CD4-positive, CD25-positive, alpha-beta regulatory T cell (primary cell): ENCODE measurements around the gene HAS3. TPM values are rescaled to one million over a fixed set of nuclear protein-coding genes. Genes with fewer than 3 reads are reported as not detected.

Source experiments
- ATAC-seq, 2 donors: fragments of 150-1000 bp; cut with Tn5 transposase; one replicate each; pipeline ENCODE4 v1.10.0; 2021; ENCODE audit warnings: low read depth in 2 of 2, moderate number of reproducible peaks in 2 of 2, moderate library complexity in 1 of 2
- DNase-seq, 3 donors: peaks; one replicate each; pipeline versions ENCODE4 v3.0.0 to v3.0.0-alpha.2; 2012 to 2022; ENCODE audit warnings: mixed read lengths in 1 of 3
- H3K27ac ChIP-seq: one replicate; pipeline ENCODE4 v1.7.0; 2013; ENCODE audit warnings: mild to moderate bottlenecking, low read length; ENCODE audit not compliant: insufficient read depth, poor library complexity, severe bottlenecking
- H3K27me3 ChIP-seq: one replicate; pipeline ENCODE4 v1.7.0; 2013; ENCODE audit warnings: low read length; ENCODE audit not compliant: control insufficient read depth, insufficient read depth
- H3K36me3 ChIP-seq: one replicate; pipeline ENCODE4 v1.7.0; 2013; ENCODE audit warnings: mild to moderate bottlenecking, low read length, moderate library complexity; ENCODE audit not compliant: control insufficient read depth, insufficient read depth
- H3K4me1 ChIP-seq: 2 replicates; pipeline ENCODE4 v1.7.0; 2013; ENCODE audit warnings: mild to moderate bottlenecking, low read length; ENCODE audit not compliant: insufficient read depth, control insufficient read depth, poor library complexity, severe bottlenecking
- H3K4me3 ChIP-seq: one replicate; pipeline ENCODE4 v1.7.0; 2013; ENCODE audit warnings: low read depth, mild to moderate bottlenecking, low read length, moderate library complexity
- H3K9me3 ChIP-seq, 2 experiments: 1 replicate in 1 of 2; 2 replicates in 1 of 2; pipeline ENCODE4 v1.7.0; 2013; ENCODE audit warnings: low read length in 2 of 2, mild to moderate bottlenecking in 1 of 2, moderate library complexity in 1 of 2; ENCODE audit not compliant: control insufficient read depth in 2 of 2
- H3K27ac Mint-ChIP-seq, 3 donors: one replicate each; pipeline ENCODE4 v1.8.0; 2020 to 2022; ENCODE audit warnings: mild to moderate bottlenecking in 3 of 3, mixed read lengths in 3 of 3, moderate library complexity in 2 of 3
- H3K27me3 Mint-ChIP-seq: one replicate; pipeline ENCODE4 v1.8.0; 2022; ENCODE audit warnings: mild to moderate bottlenecking, mixed read lengths
- H3K36me3 Mint-ChIP-seq: one replicate; pipeline ENCODE4 v1.8.0; 2020; ENCODE audit warnings: mixed read lengths
- H3K4me1 Mint-ChIP-seq, 4 donors: one replicate each; pipeline ENCODE4 v1.8.0; 2020 to 2022; ENCODE audit warnings: mixed read lengths in 4 of 4, mild to moderate bottlenecking in 1 of 4
- H3K4me3 Mint-ChIP-seq, 4 donors: one replicate each; pipeline ENCODE4 v1.8.0; 2020 to 2022; ENCODE audit warnings: mild to moderate bottlenecking in 4 of 4, mixed read lengths in 4 of 4, moderate library complexity in 3 of 4
- H3K9me3 Mint-ChIP-seq, 7 donors: one replicate each; pipeline ENCODE4 v1.8.0; 2020 to 2022; ENCODE audit warnings: mixed read lengths in 7 of 7, mild to moderate bottlenecking in 3 of 7, moderate library complexity in 2 of 7
- polyA plus RNA-seq, 4 donors: library from polyadenylated mRNA; unstranded; fragments of 300-500 nt; fragmentation: Illumina TruSeq; gene quantifications; one replicate each; pipeline ENCODE4 v1.2.3, GENCODE V29; 2021
- total RNA-seq: library from RNA; stranded (reverse); gene quantifications from one replicate; pipeline ENCODE4 v1.2.3, GENCODE V29; 2022

Gene HAS3
- total and polyA plus RNA-seq, 5 donors from 2014 or later: 0.07 to 3.0 (median 0.23) TPM; not detected in 1

DNA sequence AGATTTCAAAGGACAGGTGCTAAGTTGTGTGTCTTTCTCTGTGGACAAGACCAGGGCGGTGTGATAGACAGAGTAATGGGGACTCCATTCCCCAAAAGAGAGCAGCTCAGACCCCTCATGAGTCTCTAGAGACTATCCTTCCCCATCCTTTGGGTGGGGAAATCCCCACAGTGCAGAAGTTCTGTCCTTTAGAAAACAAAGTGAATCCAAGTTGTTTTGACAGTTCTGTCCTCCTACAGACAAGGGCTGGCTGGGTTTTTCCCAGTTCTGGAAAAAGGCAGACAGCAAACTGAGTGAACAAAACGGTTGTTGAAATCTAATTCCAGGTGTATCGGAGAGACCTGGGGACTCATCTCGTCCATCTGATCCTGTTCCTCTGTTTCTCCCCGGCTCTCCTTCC is 11.0 kb upstream of the HAS3 start:
- DNase-seq (no peak), ATAC-seq (no peak)
- Mint-ChIP-seq H3K9me3 (no peaks in the 10 kb centered on the region), H3K27me3 (peaks cover 10% of the 10 kb centered on the region), H3K4me3 (no peak overlapping the region), H3K4me1 (peaks cover 0 to 15% (median 3%) of the 10 kb centered on the region in 4 donors), H3K27ac (no peak overlapping the region), H3K36me3 (no peaks in the 10 kb centered on the region)
- H3K4me3 ChIP-seq: no peak overlapping the region
- H3K4me1 ChIP-seq: peaks cover under 1% of the 10 kb centered on the region
- no peaks in the 10 kb centered on the region for H3K27me3 ChIP-seq
- no peaks in the 10 kb centered on the region for H3K36me3 ChIP-seq
- no peak overlapping the region for H3K27ac ChIP-seq
- no peaks in the 10 kb centered on the region for H3K9me3 ChIP-seq

DNA sequence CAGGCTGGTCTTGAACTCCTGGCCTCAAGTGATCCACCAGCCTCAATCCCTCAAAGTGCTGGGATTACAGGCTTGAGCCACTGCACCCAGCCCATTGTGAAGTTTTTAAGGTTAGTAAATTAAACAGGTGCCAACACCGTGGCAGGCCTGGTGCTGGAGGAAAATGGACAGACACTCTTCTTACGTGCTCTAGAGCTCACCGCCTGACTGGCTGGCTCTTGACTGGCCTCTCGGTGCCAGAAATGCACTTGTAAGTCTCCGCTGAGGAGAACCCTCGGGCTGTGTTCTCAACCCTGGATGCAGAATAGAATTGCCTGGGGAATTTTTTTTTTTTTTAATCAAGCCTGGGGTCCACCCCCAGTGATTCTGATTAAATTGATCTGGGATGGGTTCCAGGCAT is 10.3 kb upstream of the HAS3 start:
- no peak for ATAC-seq
- H3K4me3 ChIP-seq: no peak overlapping the region
- no peak overlapping the region for H3K27ac ChIP-seq
- H3K4me1 Mint-ChIP-seq: peaks cover 0 to 10% (median 1%) of the 10 kb centered on the region in 4 donors
- no peak overlapping the region for H3K27ac Mint-ChIP-seq
- DNase-seq: no peak
- no peaks in the 10 kb centered on the region for H3K36me3 ChIP-seq
- H3K27me3 Mint-ChIP-seq: peaks cover 12% of the 10 kb centered on the region
- H3K9me3 ChIP-seq: no peaks in the 10 kb centered on the region
- H3K9me3 Mint-ChIP-seq: no peaks in the 10 kb centered on the region
- H3K36me3 Mint-ChIP-seq: no peaks in the 10 kb centered on the region
- no peaks in the 10 kb centered on the region for H3K4me1 ChIP-seq
- H3K4me3 Mint-ChIP-seq: no peak overlapping the region
- no peaks in the 10 kb centered on the region for H3K27me3 ChIP-seq

- peaks cover 38% of the 10 kb centered on the region for H3K27me3 Mint-ChIP-seq
- ATAC-seq (no peak), DNase-seq (no peak)
- no peak overlapping the region for H3K27ac Mint-ChIP-seq
- H3K36me3 Mint-ChIP-seq: no peaks in the 10 kb centered on the region
- H3K9me3 Mint-ChIP-seq: no peaks in the 10 kb centered on the region
- H3K4me3 Mint-ChIP-seq: no peak overlapping the region
- H3K4me1 Mint-ChIP-seq: peaks cover 0 to 3% (median under 1%) of the 10 kb centered on the region in 4 donors
- no peak overlapping the region for H3K4me3 ChIP-seq
- no peaks in the 10 kb centered on the region for H3K9me3 ChIP-seq
- no peak overlapping the region for H3K27ac ChIP-seq
- no peaks in the 10 kb centered on the region for H3K36me3 ChIP-seq
- H3K4me1 ChIP-seq: peaks cover under 1% of the 10 kb centered on the region
- H3K27me3 ChIP-seq: peaks cover 2% of the 10 kb centered on the region
Measured at GRCh38 chr16:69100071-69100691, 5.3 kb upstream of the HAS3 start.

DNA sequence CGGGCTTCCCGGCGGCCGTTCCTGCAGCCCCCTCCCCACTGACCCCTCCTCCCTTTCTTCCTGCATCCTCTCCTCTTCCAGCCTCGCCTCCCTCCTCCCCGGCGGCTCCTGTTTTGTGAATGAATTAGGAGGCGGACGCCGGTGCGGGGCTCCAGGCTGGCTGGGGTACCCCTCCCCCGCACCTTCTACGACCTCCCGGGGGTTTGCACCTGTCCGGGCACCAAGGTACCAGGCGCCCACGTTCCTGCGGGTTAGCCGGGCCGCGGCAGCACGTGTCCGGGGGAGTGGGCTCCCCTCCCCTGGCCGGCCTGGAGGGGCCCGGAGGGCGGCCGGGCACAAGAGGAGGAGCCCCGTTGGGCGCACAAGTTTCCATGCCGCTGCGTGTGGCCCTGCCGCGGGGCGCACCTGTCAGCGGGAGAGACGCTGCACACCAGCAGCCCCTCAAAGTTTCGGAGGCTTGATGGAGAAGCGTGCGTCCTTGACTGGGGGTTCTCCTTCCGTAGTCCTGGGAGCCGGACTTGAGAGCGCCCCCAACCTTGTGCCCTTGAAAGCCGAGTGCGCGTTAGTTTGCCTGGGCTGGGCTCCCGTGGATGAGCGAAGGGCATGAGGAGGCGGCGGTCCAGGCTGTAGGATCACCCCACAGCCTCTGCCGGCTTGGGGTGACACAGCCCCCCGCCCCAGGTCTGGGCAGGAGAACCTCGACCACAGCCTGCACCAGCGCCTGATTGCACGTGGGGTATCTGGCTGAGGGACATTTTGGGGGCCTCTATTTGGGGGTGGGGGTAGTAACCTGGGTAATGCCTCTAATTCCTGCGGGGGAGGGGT is 1.2 kb downstream of the HAS3 start:
- Mint-ChIP-seq H3K27me3 (peaks cover 50% of the 10 kb centered on the region), H3K9me3 (peaks cover 0 to 2% (median 0%) of the 10 kb centered on the region in 7 donors), H3K4me3 (peak overlapping the region in 3 of 4 donors; percentile 32 to 70 (median 63)), H3K27ac (no peak overlapping the region), H3K4me1 (peaks cover 0 to 27% (median 9%) of the 10 kb centered on the region in 4 donors), H3K36me3 (peaks cover 18% of the 10 kb centered on the region)
- H3K27ac ChIP-seq: no peak overlapping the region
- H3K9me3 ChIP-seq: no peaks in the 10 kb centered on the region
- DNase-seq (peak in 1 of 3 donors; percentile 15), ATAC-seq (no peak)
- H3K4me1 ChIP-seq: peaks cover 25% of the 10 kb centered on the region
- no peak overlapping the region for H3K4me3 ChIP-seq
- H3K27me3 ChIP-seq: peaks cover 5% of the 10 kb centered on the region
- H3K36me3 ChIP-seq: no peaks in the 10 kb centered on the region

DNA sequence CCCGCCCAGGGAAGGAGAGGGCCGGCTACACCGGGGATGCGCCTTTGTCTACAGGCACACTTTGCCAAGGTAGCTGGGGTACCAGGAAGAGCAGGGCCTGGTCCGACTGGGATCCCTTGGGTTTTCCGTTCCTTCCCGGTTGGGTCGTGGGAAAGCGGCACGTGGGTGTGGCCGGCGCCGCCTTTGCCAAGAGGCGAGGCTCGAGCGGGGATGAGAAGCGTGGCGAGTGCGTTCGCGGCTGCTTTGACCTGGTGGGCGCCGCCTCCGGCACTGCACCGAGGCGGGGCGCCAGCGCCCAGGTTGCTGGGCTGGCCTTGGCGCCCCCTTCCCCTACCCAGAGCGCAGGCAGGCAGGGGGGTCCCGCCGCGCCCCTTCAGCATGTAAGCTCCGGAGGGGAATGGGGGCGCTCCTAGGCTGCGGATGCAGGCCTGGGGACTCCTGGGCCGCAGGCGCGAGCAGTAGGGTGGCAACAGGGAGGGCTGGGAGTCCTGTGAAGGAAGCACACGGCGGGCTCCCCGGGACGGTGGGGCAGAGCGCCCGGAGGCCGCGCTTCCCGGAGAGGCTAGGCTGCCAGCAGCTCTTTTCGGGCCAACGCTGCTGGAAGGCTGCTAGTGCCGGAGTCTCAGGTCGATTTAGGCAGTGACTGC is 2.0 kb downstream of the HAS3 start:
- Histone ChIP-seq H3K4me1 (peaks cover 25% of the 10 kb centered on the region), H3K27ac (no peak overlapping the region), H3K36me3 (no peaks in the 10 kb centered on the region), H3K27me3 (peaks cover 5% of the 10 kb centered on the region), H3K4me3 (no peak overlapping the region), H3K9me3 (no peaks in the 10 kb centered on the region)
- Mint-ChIP-seq H3K4me1 (peaks cover 0 to 27% (median 9%) of the 10 kb centered on the region in 4 donors), H3K9me3 (peaks cover 0 to 2% (median 0%) of the 10 kb centered on the region in 7 donors), H3K36me3 (peaks cover 24% of the 10 kb centered on the region), H3K27ac (no peak overlapping the region), H3K27me3 (peaks cover 47% of the 10 kb centered on the region), H3K4me3 (peak overlapping the region in 2 of 4 donors; percentile 63 to 70)
- DNase-seq (no peak), ATAC-seq (no peak)

GRCh38 chr16:69108064-69108904 is 2.8 kb downstream of the HAS3 start:
- no peaks in the 10 kb centered on the region for H3K36me3 ChIP-seq
- no peak overlapping the region for H3K4me3 ChIP-seq
- ATAC-seq (no peak), DNase-seq (no peak)
- H3K9me3 ChIP-seq: no peaks in the 10 kb centered on the region
- Mint-ChIP-seq H3K9me3 (peaks cover 0 to 2% (median 0%) of the 10 kb centered on the region in 7 donors), H3K4me1 (peaks cover 0 to 29% (median 9%) of the 10 kb centered on the region in 4 donors), H3K36me3 (peaks cover 24% of the 10 kb centered on the region), H3K27ac (no peak overlapping the region), H3K27me3 (peaks cover 41% of the 10 kb centered on the region), H3K4me3 (peak overlapping the region in 2 of 4 donors; percentile 39 to 63)
- H3K27me3 ChIP-seq: peaks cover 3% of the 10 kb centered on the region
- H3K4me1 ChIP-seq: peaks cover 25% of the 10 kb centered on the region
- H3K27ac ChIP-seq: no peak overlapping the region

DNA sequence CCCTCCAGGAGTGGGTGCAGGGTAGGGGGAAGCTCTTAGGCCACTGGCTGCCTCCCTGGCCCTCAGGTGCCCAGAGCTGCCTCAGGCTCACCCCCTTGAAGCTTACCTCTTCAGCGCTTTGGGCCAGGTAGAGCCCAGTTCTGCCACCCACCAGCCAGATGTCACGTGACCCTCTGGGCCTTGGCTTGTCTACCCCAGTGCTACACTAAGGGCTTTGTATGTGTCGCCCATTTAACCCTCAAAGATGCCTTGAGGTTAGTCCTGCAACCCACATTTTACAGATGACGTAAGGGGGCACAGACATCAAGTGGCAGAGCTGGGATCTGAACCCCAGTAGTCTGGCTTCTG is 3.4 kb downstream of the HAS3 start:
- Mint-ChIP-seq H3K36me3 (peaks cover 24% of the 10 kb centered on the region), H3K4me1 (peaks cover 0 to 29% (median 9%) of the 10 kb centered on the region in 4 donors), H3K27ac (no peak overlapping the region), H3K9me3 (peaks cover 0 to 2% (median 0%) of the 10 kb centered on the region in 7 donors), H3K4me3 (no peak overlapping the region), H3K27me3 (peaks cover 37% of the 10 kb centered on the region)
- Histone ChIP-seq H3K27me3 (peaks cover 3% of the 10 kb centered on the region), H3K4me1 (peaks cover 25% of the 10 kb centered on the region), H3K9me3 (no peaks in the 10 kb centered on the region), H3K4me3 (no peak overlapping the region), H3K27ac (no peak overlapping the region), H3K36me3 (no peaks in the 10 kb centered on the region)
- ATAC-seq (no peak), DNase-seq (no peak)
